ENCODE data around the gene RAB11FIP2. TPM values are rescaled to one million over a fixed set of nuclear protein-coding genes. Genes with fewer than 3 reads are reported as not detected.
A peak's percentile ranks its signal among the peaks of the same experiment; 100 is the strongest.

RAB11FIP2 gene
- total RNA-seq, 1 experiment from 2014 or later, result 12.2 TPM

DNA sequence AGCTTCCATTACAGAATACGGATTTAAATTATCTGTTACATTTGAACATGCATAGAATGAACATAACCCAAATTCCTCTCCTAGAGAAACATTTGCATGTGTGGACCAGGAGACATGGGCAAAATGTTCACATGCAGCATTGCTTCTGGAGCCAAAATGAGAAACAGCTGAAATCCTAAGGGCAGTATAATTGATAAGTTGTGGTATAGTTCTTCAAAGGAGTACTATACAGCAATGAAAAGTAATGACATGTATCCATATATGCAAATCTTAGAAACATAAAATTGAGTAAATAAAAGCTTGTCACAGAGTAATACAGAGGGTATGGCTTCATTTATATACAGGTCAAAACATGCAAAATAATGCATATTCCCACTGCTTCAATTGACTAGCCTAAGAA is 77.1 kb downstream of the RAB11FIP2 start:
- peaks cover 8% of the 10 kb centered on the region for H3K9me3 Mint-ChIP-seq
- H3K36me3 Mint-ChIP-seq, result no peaks in the 10 kb centered on the region
- H3K4me1 Mint-ChIP-seq, result peaks cover 26% of the 10 kb centered on the region
- CTCF ChIA-PET, result no interaction called here
- H3K27ac Mint-ChIP-seq, result no peak overlapping the region
- no peak for DNase-seq (ENCODE audit: low spot score)
- TF ChIP-seq GTF2I (CRISPR knock-in tag; conservative IDR thresholded peaks at IDR 0.05), result peak; percentile 52; the same call in 1 of the 2 replicates
- TF ChIP-seq, protein P1, sequence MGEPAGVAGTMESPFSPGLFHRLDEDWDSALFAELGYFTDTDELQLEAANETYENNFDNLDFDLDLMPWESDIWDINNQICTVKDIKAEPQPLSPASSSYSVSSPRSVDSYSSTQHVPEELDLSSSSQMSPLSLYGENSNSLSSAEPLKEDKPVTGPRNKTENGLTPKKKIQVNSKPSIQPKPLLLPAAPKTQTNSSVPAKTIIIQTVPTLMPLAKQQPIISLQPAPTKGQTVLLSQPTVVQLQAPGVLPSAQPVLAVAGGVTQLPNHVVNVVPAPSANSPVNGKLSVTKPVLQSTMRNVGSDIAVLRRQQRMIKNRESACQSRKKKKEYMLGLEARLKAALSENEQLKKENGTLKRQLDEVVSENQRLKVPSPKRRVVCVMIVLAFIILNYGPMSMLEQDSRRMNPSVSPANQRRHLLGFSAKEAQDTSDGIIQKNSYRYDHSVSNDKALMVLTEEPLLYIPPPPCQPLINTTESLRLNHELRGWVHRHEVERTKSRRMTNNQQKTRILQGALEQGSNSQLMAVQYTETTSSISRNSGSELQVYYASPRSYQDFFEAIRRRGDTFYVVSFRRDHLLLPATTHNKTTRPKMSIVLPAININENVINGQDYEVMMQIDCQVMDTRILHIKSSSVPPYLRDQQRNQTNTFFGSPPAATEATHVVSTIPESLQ (CRISPR knock-in tag; IDR thresholded peaks at IDR 0.05), result no peak
- no peak for ATAC-seq
- no peaks in the 10 kb centered on the region; the same call in 1 of the 2 replicates for H3K27me3 Mint-ChIP-seq (ENCODE audit: low read depth)
- POLR2A ChIA-PET, result no interaction called here
- H3K4me3 Mint-ChIP-seq, result no peak overlapping the region

DNA sequence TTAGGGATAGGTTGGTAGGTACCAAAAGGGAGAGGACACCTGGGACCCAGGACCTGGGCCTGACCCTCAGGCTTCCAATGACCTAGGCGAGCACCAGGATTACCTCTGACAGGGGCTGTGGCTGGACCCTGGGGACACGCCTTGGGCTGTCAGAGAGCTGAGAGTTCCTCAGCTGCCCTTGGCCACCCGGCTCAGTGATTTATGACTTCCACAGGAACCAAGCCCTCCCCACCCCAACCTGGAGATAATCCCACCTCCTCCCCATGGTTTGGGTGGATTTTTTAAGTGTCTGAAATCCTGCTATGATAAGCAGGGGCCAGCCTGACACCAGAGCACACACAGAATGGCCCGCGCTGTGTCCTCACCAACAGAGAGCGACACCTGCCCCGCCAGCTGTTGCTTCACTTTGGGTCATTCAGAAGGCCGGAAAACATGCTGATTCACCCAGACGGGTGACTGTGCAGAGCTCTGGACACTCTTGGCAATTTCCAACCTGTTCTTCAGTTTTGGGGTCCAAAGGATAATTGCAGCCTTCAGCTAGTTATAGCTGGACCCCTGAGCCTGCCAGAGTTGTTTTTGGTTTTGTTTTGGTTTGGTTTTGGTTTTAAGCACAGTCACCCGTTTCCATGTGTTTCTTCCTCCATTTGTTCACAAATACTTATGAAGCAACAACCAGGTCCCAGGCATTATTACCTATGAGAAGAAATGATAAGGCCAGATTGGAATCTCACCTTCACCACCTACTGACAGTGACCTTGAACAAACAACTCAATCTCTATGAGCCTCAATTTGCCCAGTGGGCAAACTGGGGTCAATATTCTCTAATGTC is 78.2 kb downstream of the RAB11FIP2 start:
- H3K9me3 Mint-ChIP-seq, result peaks cover 8% of the 10 kb centered on the region
- CTCF ChIA-PET, result no interaction called here
- no peak overlapping the region for H3K4me3 Mint-ChIP-seq
- peaks cover 17% of the 10 kb centered on the region for H3K4me1 Mint-ChIP-seq
- POLR2A ChIA-PET, result no interaction called here
- no peaks in the 10 kb centered on the region; the same call in 1 of the 2 replicates for H3K27me3 Mint-ChIP-seq (ENCODE audit: low read depth)
- DNase-seq (ENCODE audit: low spot score) (no peak), ATAC-seq (no peak)
- H3K36me3 Mint-ChIP-seq, result no peaks in the 10 kb centered on the region
- no peak for TF ChIP-seq JAZF1 (CRISPR knock-in tag; IDR thresholded peaks at IDR 0.05)
- TF ChIP-seq, protein P2, sequence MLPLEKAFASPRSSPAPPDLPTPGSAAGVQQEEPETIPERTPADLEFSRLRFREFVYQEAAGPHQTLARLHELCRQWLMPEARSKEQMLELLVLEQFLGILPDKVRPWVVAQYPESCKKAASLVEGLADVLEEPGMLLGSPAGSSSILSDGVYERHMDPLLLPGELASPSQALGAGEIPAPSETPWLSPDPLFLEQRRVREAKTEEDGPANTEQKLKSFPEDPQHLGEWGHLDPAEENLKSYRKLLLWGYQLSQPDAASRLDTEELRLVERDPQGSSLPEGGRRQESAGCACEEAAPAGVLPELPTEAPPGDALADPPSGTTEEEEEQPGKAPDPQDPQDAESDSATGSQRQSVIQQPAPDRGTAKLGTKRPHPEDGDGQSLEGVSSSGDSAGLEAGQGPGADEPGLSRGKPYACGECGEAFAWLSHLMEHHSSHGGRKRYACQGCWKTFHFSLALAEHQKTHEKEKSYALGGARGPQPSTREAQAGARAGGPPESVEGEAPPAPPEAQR (CRISPR knock-in tag; IDR thresholded peaks at IDR 0.05), result no peak
- no peak for TF ChIP-seq EMX1 (CRISPR knock-in tag; IDR thresholded peaks at IDR 0.05)
- TF ChIP-seq PRRX2 (CRISPR knock-in tag; IDR thresholded peaks at IDR 0.05), result no peak
- TF ChIP-seq, protein P3, sequence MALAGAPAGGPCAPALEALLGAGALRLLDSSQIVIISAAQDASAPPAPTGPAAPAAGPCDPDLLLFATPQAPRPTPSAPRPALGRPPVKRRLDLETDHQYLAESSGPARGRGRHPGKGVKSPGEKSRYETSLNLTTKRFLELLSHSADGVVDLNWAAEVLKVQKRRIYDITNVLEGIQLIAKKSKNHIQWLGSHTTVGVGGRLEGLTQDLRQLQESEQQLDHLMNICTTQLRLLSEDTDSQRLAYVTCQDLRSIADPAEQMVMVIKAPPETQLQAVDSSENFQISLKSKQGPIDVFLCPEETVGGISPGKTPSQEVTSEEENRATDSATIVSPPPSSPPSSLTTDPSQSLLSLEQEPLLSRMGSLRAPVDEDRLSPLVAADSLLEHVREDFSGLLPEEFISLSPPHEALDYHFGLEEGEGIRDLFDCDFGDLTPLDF (CRISPR knock-in tag; IDR thresholded peaks at IDR 0.05), result no peak
- TF ChIP-seq, protein P4, sequence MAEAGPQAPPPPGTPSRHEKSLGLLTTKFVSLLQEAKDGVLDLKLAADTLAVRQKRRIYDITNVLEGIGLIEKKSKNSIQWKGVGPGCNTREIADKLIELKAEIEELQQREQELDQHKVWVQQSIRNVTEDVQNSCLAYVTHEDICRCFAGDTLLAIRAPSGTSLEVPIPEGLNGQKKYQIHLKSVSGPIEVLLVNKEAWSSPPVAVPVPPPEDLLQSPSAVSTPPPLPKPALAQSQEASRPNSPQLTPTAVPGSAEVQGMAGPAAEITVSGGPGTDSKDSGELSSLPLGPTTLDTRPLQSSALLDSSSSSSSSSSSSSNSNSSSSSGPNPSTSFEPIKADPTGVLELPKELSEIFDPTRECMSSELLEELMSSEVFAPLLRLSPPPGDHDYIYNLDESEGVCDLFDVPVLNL (CRISPR knock-in tag; IDR thresholded peaks at IDR 0.05; ENCODE audit: borderline replicate concordance, low read depth), result no peak
- no peak overlapping the region for H3K27ac Mint-ChIP-seq

DNA sequence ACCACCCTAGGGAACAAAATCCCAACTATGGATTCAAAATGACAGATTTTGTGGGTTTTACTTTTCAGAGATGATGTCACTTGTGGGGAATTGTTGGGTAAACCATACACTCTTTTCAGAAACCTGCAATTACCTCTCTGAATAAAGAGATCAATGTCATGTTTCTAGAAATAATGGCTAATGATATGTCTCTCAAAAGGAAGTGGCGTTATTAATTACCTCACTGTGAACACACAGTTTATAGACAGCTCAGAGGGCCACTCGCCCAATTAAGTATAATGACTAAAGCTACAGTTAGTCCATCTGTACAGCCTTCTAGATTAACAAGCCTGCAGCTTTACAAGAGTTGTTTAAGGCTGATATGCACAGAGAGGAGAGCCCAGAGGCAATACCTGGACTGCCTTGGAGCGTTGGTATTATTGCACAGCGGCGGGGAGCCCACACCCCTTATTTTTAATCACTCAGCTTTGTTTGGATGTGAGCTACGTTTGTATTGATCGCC is 79.5 kb downstream of the RAB11FIP2 start:
- H3K4me3 Mint-ChIP-seq, result no peak overlapping the region

More for the DNA sequence above, 79.5 kb downstream of the RAB11FIP2 start:
- no peaks in the 10 kb centered on the region; the same call in 1 of the 2 replicates for H3K27me3 Mint-ChIP-seq (ENCODE audit: low read depth)
- no peaks in the 10 kb centered on the region for H3K36me3 Mint-ChIP-seq
- DNase-seq (ENCODE audit: low spot score), result no peak
- H3K4me1 Mint-ChIP-seq, result peaks cover 13% of the 10 kb centered on the region
- TF ChIP-seq, protein P5, sequence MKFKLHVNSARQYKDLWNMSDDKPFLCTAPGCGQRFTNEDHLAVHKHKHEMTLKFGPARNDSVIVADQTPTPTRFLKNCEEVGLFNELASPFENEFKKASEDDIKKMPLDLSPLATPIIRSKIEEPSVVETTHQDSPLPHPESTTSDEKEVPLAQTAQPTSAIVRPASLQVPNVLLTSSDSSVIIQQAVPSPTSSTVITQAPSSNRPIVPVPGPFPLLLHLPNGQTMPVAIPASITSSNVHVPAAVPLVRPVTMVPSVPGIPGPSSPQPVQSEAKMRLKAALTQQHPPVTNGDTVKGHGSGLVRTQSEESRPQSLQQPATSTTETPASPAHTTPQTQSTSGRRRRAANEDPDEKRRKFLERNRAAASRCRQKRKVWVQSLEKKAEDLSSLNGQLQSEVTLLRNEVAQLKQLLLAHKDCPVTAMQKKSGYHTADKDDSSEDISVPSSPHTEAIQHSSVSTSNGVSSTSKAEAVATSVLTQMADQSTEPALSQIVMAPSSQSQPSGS (CRISPR knock-in tag; IDR thresholded peaks at IDR 0.05; ENCODE audit: borderline replicate concordance, low read depth), result no peak
- TF ChIP-seq FOXP1 (CRISPR knock-in tag; IDR thresholded peaks at IDR 0.05; ENCODE audit: borderline replicate concordance) (no peak), ZNF232 (CRISPR knock-in tag; IDR thresholded peaks at IDR 0.05) (no peak), HMGA2 (CRISPR knock-in tag; IDR thresholded peaks at IDR 0.05) (no peak), SOX15 (CRISPR knock-in tag; IDR thresholded peaks at IDR 0.05) (no peak)
- TF ChIP-seq, protein P6, sequence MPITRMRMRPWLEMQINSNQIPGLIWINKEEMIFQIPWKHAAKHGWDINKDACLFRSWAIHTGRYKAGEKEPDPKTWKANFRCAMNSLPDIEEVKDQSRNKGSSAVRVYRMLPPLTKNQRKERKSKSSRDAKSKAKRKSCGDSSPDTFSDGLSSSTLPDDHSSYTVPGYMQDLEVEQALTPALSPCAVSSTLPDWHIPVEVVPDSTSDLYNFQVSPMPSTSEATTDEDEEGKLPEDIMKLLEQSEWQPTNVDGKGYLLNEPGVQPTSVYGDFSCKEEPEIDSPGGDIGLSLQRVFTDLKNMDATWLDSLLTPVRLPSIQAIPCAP (CRISPR knock-in tag; IDR thresholded peaks at IDR 0.05), result no peak
- TF ChIP-seq, protein P2 (CRISPR knock-in tag; IDR thresholded peaks at IDR 0.05), result no peak
- TF ChIP-seq, protein P7, sequence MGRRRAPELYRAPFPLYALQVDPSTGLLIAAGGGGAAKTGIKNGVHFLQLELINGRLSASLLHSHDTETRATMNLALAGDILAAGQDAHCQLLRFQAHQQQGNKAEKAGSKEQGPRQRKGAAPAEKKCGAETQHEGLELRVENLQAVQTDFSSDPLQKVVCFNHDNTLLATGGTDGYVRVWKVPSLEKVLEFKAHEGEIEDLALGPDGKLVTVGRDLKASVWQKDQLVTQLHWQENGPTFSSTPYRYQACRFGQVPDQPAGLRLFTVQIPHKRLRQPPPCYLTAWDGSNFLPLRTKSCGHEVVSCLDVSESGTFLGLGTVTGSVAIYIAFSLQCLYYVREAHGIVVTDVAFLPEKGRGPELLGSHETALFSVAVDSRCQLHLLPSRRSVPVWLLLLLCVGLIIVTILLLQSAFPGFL (CRISPR knock-in tag; IDR thresholded peaks at IDR 0.05; ENCODE audit: borderline replicate concordance), result no peak
- TF ChIP-seq, protein P8, sequence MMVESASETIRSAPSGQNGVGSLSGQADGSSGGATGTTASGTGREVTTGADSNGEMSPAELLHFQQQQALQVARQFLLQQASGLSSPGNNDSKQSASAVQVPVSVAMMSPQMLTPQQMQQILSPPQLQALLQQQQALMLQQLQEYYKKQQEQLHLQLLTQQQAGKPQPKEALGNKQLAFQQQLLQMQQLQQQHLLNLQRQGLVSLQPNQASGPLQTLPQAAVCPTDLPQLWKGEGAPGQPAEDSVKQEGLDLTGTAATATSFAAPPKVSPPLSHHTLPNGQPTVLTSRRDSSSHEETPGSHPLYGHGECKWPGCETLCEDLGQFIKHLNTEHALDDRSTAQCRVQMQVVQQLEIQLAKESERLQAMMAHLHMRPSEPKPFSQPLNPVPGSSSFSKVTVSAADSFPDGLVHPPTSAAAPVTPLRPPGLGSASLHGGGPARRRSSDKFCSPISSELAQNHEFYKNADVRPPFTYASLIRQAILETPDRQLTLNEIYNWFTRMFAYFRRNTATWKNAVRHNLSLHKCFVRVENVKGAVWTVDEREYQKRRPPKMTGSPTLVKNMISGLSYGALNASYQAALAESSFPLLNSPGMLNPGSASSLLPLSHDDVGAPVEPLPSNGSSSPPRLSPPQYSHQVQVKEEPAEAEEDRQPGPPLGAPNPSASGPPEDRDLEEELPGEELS (CRISPR knock-in tag; IDR thresholded peaks at IDR 0.05), result no peak
- POLR2A ChIA-PET, result no interaction called here
- no peak for ATAC-seq
- peaks cover 8% of the 10 kb centered on the region for H3K9me3 Mint-ChIP-seq
- CTCF ChIA-PET, result interaction anchor here (0.6 kb wide), 1 partner anchor 1201 kb away, joined by 3 read pairs; no protein-coding TSS in a partner anchor
- H3K27ac Mint-ChIP-seq, result no peak overlapping the region

All from WTC11 (cell line).